WTC11 (cell line): ENCODE data around the gene CCDC167. TPM values are rescaled to one million over a fixed set of nuclear protein-coding genes. Genes with fewer than 3 reads are reported as not detected.

ENCODE experiments used
- ATAC-seq: fragments of 200-7000 bp; cut with Tn5 transposase; 2 replicates; pipeline ENCODE4 v1.10.0; 2021; ENCODE audit warnings: mild to moderate bottlenecking, moderate library complexity
- CTCF ChIA-PET: fragments of 300-600 bp; sonication (Branson Sonifier 250); formaldehyde crosslinking; loops from one replicate; lab custom pipeline; 2021; ENCODE audit warnings: antibody characterized with exemption; lab: Charles Lee
- POLR2A ChIA-PET: fragments of 350-600 bp; sonication (Branson Sonifier 250); formaldehyde crosslinking; loops from one replicate; lab custom pipeline; 2021; ENCODE audit warnings: antibody characterized with exemption; lab: Charles Lee
- DNase-seq: peaks from one replicate; pipeline ENCODE4 v3.0.0; 2021; ENCODE audit warnings: low spot score
- H3K27ac Mint-ChIP-seq: 2 replicates; pipeline ENCODE4 v1.8.0; 2021; ENCODE audit warnings: mixed read lengths
- H3K27me3 Mint-ChIP-seq: 2 replicates; pipeline ENCODE4 v1.8.0; 2021; ENCODE audit warnings: low read depth, mild to moderate bottlenecking, moderate library complexity, mixed read lengths
- H3K36me3 Mint-ChIP-seq: 2 replicates; pipeline ENCODE4 v1.8.0; 2021; ENCODE audit warnings: mixed read lengths
- H3K4me1 Mint-ChIP-seq: 2 replicates; pipeline ENCODE4 v1.8.0; 2022; ENCODE audit warnings: mixed read lengths
- H3K4me3 Mint-ChIP-seq: 2 replicates; pipeline ENCODE4 v1.8.0; 2021; ENCODE audit warnings: mild to moderate bottlenecking, moderate library complexity, mixed read lengths
- H3K9me3 Mint-ChIP-seq: 2 replicates; pipeline ENCODE4 v1.8.0; 2021; ENCODE audit warnings: mixed read lengths
- ATF1 ChIP-seq: sonication (generic); formaldehyde crosslinking; IDR thresholded peaks from 2 replicates; pipeline ENCODE4 v1.8.1; 2023; ENCODE audit warnings: mild to moderate bottlenecking, moderate library complexity, missing genetic modification reagents
- CBFB ChIP-seq: sonication (generic); formaldehyde crosslinking; IDR thresholded peaks from 2 replicates; pipeline ENCODE4 v1.8.1; 2022; ENCODE audit warnings: mild to moderate bottlenecking, low read depth, missing genetic modification reagents
- CDX4 ChIP-seq: fragments of 250-450 bp; sonication (Bioruptor Pico); IDR thresholded peaks from 2 replicates; pipeline ENCODE4 v1.9.0; 2021; ENCODE audit warnings: moderate library complexity, mild to moderate bottlenecking, inconsistent platforms, borderline replicate concordance
- ERG ChIP-seq: fragments of 250-450 bp; sonication (Bioruptor Pico); IDR thresholded peaks from 2 replicates; pipeline ENCODE4 v1.8.0; 2021; ENCODE audit warnings: mild to moderate bottlenecking
- GABPB1 ChIP-seq: sonication (generic); formaldehyde crosslinking; IDR thresholded peaks from 2 replicates; pipeline ENCODE4 v1.8.1; 2023; ENCODE audit warnings: mild to moderate bottlenecking, missing genetic modification reagents
- IRF2 ChIP-seq: sonication (generic); formaldehyde crosslinking; IDR thresholded peaks from 2 replicates; pipeline ENCODE4 v1.8.0; 2022; ENCODE audit warnings: low read depth, missing genetic modification reagents, borderline replicate concordance
- MAX ChIP-seq: sonication (generic); formaldehyde crosslinking; IDR thresholded peaks from 2 replicates; pipeline ENCODE4 v1.8.0; 2022; ENCODE audit warnings: mild to moderate bottlenecking, missing genetic modification reagents
- MYBL2 ChIP-seq: sonication (generic); formaldehyde crosslinking; IDR thresholded peaks from 2 replicates; pipeline ENCODE4 v1.8.1; 2023; ENCODE audit warnings: mild to moderate bottlenecking, moderate library complexity, missing genetic modification reagents
- NFYB ChIP-seq: sonication (generic); formaldehyde crosslinking; conservative IDR thresholded peaks from 2 replicates; pipeline ENCODE4 v1.8.0; 2022; ENCODE audit warnings: low read depth, missing genetic modification reagents
- OVOL2 ChIP-seq: fragments of 250-450 bp; sonication (Bioruptor Pico); IDR thresholded peaks from 2 replicates; pipeline ENCODE4 v1.9.0; 2021; ENCODE audit warnings: mild to moderate bottlenecking, borderline replicate concordance
- PREB ChIP-seq: sonication (generic); formaldehyde crosslinking; IDR thresholded peaks from 2 replicates; pipeline ENCODE4 v1.8.1; 2022; ENCODE audit warnings: mild to moderate bottlenecking, missing genetic modification reagents, moderate library complexity, borderline replicate concordance
- TEAD4 ChIP-seq: sonication (generic); formaldehyde crosslinking; IDR thresholded peaks from 2 replicates; pipeline ENCODE4 v1.8.0; 2022; ENCODE audit warnings: mild to moderate bottlenecking, missing genetic modification reagents
- ZMAT4 ChIP-seq: fragments of 250-450 bp; sonication (Bioruptor Pico); IDR thresholded peaks from 2 replicates; pipeline ENCODE4 v1.9.0; 2021; ENCODE audit warnings: mild to moderate bottlenecking
- ZNF138 ChIP-seq: sonication (generic); formaldehyde crosslinking; conservative IDR thresholded peaks from 2 replicates; pipeline ENCODE4 v1.8.1; 2022; ENCODE audit warnings: mild to moderate bottlenecking, moderate library complexity, missing genetic modification reagents
- ZNF416 ChIP-seq: fragments of 250-450 bp; sonication (Bioruptor Pico); IDR thresholded peaks from 2 replicates; pipeline ENCODE4 v1.9.0; 2021; ENCODE audit warnings: mild to moderate bottlenecking, inconsistent platforms
- ZNF425 ChIP-seq: fragments of 250-450 bp; sonication (Bioruptor Pico); conservative IDR thresholded peaks from 2 replicates; pipeline ENCODE4 v1.9.0; 2021; ENCODE audit warnings: mild to moderate bottlenecking
- ZNF671 ChIP-seq: fragments of 250-450 bp; sonication (Bioruptor Pico); IDR thresholded peaks from 2 replicates; pipeline ENCODE4 v1.8.0; 2021; ENCODE audit warnings: mild to moderate bottlenecking
- total RNA-seq: library from RNA; stranded (reverse); gene quantifications from 3 replicates; pipeline ENCODE4 v1.2.3, GENCODE V29; 2021

CCDC167 gene
- total RNA-seq, 1 experiment from 2014 or later: 19.1 TPM

- ChIA-PET CTCF (no interaction called here), POLR2A (no interaction called here)
- ATAC-seq (no peak), DNase-seq (no peak)
- H3K36me3 Mint-ChIP-seq: peaks cover 36% of the 10 kb centered on the region
- H3K27me3 Mint-ChIP-seq: no peaks in the 10 kb centered on the region
- H3K9me3 Mint-ChIP-seq: no peaks in the 10 kb centered on the region
- no peak for TF ChIP-seq MYBL2 (CRISPR knock-in tag)
- no peak for TF ChIP-seq ERG
- no peak for TF ChIP-seq NFYB (CRISPR knock-in tag)
- no peak for TF ChIP-seq ZNF416 (CRISPR knock-in tag)
- TF ChIP-seq CDX4 (CRISPR knock-in tag): no peak
- no peak for TF ChIP-seq IRF2 (CRISPR knock-in tag)
- no peak overlapping the region for H3K4me3 Mint-ChIP-seq
- H3K27ac Mint-ChIP-seq: no peak overlapping the region
- H3K4me1 Mint-ChIP-seq: no peaks in the 10 kb centered on the region
These were observed 43.6 kb downstream of the CCDC167 start for GRCh38 chr6:37456126-37456525.

- POLR2A ChIA-PET: no interaction called here
- no peaks in the 10 kb centered on the region for H3K9me3 Mint-ChIP-seq
- no peak overlapping the region for H3K27ac Mint-ChIP-seq
- no peak for TF ChIP-seq ZNF671 (CRISPR knock-in tag)
- TF ChIP-seq TEAD4: no peak
- no peak for TF ChIP-seq CBFB (CRISPR knock-in tag)
- TF ChIP-seq PREB (CRISPR knock-in tag): no peak
- no peak for TF ChIP-seq OVOL2 (CRISPR knock-in tag)
- TF ChIP-seq ZNF138 (CRISPR knock-in tag): no peak
- no peak for TF ChIP-seq MAX (CRISPR knock-in tag)
- TF ChIP-seq GABPB1 (CRISPR knock-in tag): no peak
- TF ChIP-seq ZNF425: no peak
- no peak for TF ChIP-seq ATF1 (CRISPR knock-in tag)
- CTCF ChIA-PET: no interaction called here
- H3K4me3 Mint-ChIP-seq: no peak overlapping the region
- no peaks in the 10 kb centered on the region for H3K27me3 Mint-ChIP-seq
- DNase-seq (no peak), ATAC-seq (no peak)
- peaks cover 45% of the 10 kb centered on the region for H3K36me3 Mint-ChIP-seq
- H3K4me1 Mint-ChIP-seq: no peaks in the 10 kb centered on the region
These were observed 45.1 kb downstream of the CCDC167 start for GRCh38 chr6:37454420-37455140.

GRCh38 chr6:37452522-37452921, 47.2 kb downstream of the CCDC167 start:
- no peak for TF ChIP-seq ZMAT4 (CRISPR knock-in tag)
- ChIA-PET POLR2A (interaction anchor here (0.6 kb wide), 1 partner anchor 47 kb away, joined by 5 read pairs; no protein-coding TSS in a partner anchor), CTCF (no interaction called here)
- no peak overlapping the region for H3K27ac Mint-ChIP-seq
- H3K4me1 Mint-ChIP-seq: no peaks in the 10 kb centered on the region
- H3K4me3 Mint-ChIP-seq: no peak overlapping the region
- ATAC-seq: no peak
- no peak for DNase-seq
- no peaks in the 10 kb centered on the region for H3K9me3 Mint-ChIP-seq
- H3K36me3 Mint-ChIP-seq: peaks cover 37% of the 10 kb centered on the region
- no peaks in the 10 kb centered on the region for H3K27me3 Mint-ChIP-seq
